HepG2 (cell line): ENCODE measurements around the gene PATE4.
"Not testable (repeated sequence)": the region's sequence is repeated elsewhere in the genome, so short reads cannot be mapped to it uniquely, and the experiment has no call there.

Experiments
- ZFP36L1 ChIP-seq: sonication (generic); formaldehyde crosslinking; IDR thresholded peaks from 2 replicates; pipeline ENCODE4 v1.8.0; 2022; ENCODE audit warnings: mild to moderate bottlenecking, missing genetic modification reagents, moderate library complexity
- ZNF589 ChIP-seq: sonication (generic); formaldehyde crosslinking; conservative IDR thresholded peaks from 2 replicates; pipeline ENCODE4 v1.8.0; 2022; ENCODE audit warnings: mild to moderate bottlenecking, moderate library complexity, missing genetic modification reagents

- TF ChIP-seq ZNF589; ZFP36L1 (CRISPR knock-in tag): not testable (repeated sequence)
Observed at GRCh38 chr11:125857670-125858069, 24.6 kb downstream of the PATE4 start.
